NCI-H2081 treated with DMSO at 0.1 percent for 48 hours (cell line): ENCODE results near the gene GUCY1B1.

ENCODE experiments used
- DNase-seq: peaks from one replicate; lab custom pipeline; 2025; lab: John Stamatoyannopoulos, UW

The GUCY1B1 gene

DNA sequence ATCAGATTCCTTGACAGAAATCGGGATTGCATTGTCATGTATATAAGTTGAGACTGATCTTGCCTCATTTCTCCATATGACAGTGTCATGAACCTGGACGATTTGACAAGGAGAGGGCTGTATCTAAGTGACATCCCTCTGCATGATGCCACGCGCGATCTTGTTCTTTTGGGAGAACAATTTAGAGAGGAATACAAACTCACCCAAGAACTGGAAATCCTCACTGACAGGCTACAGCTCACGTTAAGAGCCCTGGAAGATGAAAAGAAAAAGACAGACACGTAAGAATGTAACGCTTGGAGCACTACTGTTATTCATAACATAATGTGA is 40.9 kb downstream of the GUCY1B1 start:
- no peak for DNase-seq

DNA sequence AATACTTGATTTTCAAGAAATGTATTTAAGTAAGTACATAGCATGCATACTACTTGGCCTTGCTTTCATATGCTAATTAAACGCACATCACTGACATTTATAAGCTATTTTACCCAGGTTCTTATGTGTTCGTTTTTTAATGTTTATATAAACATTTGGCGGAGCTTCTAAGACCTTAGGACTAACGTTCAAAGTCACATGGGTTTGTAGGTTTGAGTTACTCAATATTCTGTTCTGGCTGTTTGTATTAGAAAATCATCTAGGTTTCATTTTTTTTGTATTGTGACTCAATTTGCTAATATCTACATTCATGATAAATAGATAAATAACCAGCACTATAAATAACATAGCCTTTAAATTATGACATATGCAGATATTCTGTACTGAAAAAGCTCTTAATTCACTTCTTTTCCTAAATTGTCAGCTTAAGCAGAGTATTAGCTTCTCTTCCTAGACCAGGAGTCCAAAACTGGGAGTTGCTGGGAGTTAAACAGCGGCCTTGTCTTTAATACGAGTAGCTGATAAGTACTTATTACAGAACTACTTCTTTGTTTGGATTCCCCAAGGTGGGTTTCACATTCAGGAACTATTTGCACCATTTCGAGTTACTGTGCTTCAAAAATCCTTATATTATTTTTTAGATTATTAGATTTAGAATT is 42.0 kb downstream of the GUCY1B1 start:
- no peak for DNase-seq

DNA sequence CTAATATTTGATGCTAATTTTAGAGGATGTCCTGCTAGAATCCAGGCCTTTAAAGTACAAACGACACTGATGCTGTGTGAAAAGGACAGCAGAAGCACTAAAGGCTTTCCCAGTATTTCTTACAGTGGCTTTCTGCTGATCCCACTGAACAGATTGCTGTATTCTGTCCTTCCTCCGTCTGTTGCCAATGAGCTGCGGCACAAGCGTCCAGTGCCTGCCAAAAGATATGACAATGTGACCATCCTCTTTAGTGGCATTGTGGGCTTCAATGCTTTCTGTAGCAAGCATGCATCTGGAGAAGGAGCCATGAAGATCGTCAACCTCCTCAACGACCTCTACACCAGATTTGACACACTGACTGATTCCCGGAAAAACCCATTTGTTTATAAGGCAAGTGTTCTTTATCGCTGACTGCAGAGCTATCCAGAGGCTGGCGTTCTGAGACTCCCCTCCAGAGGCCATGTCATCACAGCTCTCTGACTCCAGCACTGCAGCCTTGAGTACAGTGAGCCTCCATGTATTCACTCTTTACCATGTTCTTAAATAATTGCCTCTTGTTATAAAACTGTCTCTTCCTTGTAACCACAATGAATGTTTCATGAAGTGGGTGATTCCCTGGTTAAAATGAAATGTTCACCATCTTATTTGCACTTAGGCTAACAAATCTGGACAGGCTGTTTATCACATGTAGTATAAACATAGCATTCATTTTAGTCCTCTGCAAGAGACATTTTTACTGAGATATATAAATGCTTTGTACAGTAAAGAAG is 43.6 kb downstream of the GUCY1B1 start:
- no peak for DNase-seq

DNA sequence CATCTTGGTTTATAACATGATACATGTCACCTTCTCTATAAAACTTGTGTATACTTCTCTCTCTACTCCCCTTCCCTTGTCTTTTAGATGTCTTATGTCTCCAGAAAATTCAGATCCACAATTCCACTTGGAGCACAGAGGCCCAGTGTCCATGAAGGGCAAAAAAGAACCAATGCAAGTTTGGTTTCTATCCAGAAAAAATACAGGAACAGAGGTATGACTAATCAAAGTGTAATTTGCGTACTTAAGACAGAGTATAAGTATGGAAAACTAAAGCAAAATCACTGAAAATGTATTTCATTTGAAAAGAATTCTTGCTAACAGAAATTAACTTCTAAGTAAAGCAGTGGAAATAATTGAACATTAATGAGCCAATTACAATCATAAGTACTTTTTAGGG is 46.2 kb downstream of the GUCY1B1 start:
- no peak for DNase-seq

DNA sequence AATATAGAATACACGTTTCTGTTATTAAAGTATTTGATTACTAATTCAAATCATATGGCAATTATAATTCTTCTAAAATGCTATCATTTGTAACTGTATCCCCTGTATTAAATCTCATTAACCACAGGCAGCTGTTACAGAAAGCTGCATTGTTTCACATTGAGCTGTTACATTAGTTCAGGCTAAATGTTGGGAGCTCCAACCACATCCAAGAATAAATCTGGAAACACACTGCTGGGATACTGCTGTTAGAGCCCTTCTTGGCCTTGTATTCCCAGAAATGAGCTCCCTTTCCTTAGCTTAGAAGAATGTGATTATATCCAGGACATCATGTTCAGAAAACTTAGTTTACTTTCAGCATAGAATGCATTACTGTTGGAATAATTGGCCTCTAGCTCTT is 48.2 kb downstream of the GUCY1B1 start:
- DNase-seq: no peak

DNA sequence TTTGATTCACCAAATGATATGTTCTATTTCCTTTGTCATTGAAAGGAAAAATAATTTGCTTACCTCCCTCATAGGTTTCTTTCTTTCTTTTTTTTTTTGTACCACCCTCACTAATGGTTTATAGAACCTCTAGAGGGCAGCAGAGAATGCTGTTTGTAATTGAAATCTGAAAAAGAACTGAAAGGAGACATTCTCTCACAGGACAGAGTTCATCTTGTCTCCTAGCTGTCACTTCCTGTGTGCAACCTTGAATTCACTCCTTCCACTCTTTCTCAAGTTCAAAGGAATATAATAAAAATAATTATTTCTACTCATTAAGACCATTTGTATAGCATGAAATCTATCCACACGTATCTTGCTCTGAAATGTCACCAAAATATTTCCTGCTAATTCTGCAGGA is 51.0 kb downstream of the GUCY1B1 start:
- DNase-seq: peak; percentile 58

DNA sequence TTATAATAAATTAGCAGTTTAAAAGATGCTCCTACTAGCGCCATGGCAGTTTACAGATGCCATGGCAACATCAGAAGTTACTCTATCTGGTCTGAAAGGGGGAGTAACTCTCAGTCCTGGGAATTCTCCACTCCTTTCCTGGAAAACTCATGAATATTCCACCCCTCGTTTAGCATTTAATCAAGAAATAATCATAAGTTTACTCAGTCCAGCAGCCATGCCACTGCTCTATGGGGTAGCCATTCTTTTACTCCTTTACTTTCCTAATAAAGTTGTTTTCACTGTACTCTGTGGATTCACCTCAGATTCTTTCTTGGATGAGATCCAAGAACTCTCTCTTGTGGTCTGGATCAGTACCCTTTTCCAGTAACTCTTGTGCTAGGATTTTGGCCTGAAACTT is 52.3 kb downstream of the GUCY1B1 start:
- no peak for DNase-seq

DNA sequence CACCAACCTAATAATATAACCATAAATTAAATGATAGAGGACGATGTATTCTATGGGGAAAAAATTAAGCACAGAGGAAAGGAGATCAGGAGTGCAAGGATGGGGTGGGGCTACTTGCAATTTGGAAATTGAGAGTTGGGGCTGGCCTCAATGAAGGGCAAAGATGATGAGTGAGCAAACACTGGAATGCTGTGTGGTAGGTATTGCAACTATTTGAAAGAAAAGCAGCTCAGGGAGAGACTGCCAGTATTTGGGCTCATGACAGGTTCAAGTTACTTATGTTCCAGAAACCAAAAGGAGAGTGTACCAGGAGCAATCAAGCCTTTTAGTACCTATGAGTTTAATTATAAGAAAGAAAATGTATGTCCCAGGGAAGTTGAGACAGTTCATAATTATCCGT is 59.8 kb downstream of the GUCY1B1 start:
- no peak for DNase-seq

DNA sequence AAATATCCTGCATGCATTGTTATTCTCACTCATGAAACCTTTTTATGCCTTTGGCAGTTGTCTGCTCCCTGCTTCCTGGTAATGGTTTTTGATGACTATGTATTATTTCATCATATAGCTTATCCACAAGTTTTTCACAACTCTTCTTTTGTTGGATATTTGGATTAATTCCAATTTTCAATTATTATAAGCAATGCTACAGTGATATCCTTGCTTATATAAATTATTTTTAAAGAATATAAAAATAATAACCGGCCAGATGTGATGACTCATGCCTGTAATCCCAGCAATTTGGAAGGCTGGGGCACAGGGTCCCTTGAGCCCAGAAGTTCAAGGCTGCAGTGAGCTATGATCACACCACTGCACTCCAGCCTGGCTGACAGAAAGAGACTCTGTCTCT is 60.2 kb downstream of the GUCY1B1 start:
- DNase-seq: no peak

DNA sequence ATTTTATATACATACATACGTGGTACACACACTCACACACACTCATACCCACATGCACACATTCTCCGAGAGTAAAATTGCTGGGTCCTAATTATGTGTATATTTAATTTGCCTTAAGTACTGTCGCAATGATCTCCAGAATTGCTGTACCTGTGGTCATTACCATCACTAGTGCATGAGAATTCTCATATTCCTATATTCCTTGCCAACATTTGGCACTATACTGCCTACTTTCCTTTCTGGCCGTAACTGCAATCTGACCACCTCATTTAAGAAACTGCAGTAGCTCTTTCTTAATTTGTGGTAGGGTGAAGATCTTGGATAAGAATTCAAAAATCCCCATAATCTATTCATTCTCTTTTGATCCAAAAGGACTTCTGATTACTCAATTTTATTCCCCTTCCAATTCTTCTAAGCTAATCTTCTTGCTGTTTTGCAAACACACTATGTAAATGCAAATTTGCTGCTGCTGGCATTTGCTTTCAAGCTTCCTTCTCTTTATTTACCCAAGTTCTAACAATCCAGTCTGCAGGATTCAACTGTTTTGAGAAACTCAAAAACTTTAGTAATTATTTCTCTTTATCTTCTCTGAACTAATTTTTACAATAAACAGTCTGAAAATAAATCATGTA is 62.2 kb downstream of the GUCY1B1 start:
- no peak for DNase-seq

DNA sequence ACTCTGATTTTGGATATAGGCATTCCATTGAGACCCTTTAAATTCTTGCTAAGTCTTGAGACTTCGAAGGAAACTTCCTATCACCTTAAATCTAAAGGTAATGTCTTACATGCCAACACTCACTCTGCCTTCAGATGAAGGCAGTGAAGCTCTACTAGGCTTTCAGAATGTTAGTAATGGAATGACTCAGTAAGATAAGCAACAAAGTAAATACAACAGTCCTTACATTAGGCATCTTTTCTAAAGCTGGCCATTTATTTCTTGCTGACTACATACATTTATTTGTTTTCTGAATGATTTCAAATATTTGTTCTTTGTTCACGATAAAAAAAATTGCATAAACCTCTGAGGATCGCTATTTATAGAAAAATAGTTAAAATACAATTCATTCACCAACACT is 63.8 kb downstream of the GUCY1B1 start:
- no peak for DNase-seq

DNA sequence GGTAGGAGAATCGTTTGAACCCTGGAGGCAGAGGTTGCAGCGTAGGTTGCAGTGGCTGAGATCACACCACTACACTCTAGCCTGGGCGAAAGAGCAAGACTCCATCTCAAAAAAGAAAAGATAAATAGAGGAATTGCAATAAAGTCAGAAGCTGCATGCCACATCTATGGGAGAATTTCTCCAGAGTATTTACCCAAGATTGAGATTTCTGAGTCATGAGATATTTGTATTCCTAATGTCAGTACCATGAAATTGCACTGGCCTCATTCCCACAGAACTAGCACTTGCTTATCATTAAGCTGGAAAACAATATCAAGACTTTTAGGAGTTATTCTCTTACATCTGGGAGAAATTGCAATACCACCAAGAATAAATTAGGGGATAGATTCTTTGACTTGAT is 69.8 kb downstream of the GUCY1B1 start:
- DNase-seq: no peak

DNA sequence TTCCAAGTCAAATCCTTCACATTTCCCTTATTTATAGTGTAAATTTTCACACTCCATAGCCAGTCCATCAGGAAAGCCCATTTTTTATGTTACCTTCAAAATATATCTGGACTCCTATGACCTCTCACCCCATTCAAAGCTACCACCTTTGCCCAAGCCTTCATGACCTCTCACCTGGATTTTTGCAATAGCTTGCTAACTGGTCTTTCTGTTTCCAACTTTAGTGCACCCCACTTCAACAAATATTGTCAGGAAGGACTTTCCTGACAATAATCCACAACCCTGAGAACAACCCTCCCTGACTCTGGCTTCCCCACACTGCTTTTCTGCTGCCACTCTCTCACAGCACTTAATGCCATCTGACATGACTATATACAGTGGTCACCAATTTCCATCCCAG is 73.8 kb downstream of the GUCY1B1 start:
- DNase-seq: no peak

DNA sequence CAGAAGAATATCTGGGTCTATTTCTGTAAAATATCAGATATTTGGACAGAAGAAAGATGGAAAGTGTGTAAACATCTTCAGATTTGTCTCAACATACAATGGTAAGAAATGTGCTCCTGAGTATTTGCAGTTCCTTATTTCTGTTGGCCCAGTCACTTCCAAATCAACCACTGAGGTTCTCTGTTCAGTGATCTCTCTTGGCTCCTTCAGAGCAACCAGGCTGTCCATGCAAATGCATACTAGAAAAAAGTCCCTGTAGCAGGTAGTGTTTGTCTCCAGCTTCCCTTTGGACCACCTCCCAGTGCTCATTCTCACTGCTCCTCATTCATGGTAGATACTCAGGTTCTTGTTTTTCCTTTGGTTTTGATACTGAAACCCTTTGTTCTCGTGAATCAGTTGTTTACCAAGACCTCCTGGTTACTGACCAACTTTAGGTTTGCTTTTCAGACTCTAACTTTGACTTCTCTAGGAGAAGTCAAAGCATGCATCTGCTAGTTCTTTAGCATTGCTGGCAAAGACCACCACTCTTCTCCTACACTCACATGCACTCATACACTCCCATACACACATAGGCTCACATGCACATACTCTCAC is 78.5 kb downstream of the GUCY1B1 start:
- no peak for DNase-seq

DNA sequence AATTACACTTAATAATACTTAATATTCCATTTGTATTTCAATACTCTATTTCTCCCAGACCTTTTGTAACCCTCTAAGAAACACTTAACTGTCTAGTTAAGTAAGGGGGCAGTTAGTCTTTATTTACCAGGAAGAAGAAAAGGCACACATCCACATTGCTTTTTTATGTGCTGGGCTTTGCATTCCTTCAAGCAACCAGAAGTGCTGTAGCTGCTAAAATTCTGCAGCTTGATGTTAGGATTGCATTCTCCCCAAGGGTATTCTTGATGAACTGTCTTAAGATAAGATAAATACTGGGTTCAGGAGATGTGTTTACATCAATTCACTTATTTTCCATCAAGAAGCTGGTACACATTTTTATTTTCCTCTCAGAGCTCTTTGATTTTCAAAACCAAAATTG is 83.3 kb downstream of the GUCY1B1 start:
- no peak for DNase-seq

DNA sequence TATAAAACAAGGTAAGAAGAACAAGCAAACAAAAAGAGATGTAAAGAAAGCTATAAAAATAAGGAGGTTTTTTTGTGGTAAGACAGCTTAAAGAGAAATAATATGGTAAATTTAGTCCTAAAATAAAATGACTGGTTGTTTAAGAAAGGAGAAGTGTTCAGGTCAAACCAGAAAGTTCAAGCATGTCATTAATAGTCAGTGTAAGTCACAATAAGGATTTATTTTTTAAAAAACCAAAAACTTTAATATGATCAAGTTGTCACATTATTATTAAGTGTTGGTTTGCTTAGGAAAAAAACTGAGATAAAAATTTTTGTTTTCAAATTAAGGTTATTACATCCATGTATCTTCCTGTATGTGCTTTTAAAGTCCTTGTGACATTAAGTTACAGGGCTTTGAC is 88.1 kb downstream of the GUCY1B1 start:
- DNase-seq: no peak

DNA sequence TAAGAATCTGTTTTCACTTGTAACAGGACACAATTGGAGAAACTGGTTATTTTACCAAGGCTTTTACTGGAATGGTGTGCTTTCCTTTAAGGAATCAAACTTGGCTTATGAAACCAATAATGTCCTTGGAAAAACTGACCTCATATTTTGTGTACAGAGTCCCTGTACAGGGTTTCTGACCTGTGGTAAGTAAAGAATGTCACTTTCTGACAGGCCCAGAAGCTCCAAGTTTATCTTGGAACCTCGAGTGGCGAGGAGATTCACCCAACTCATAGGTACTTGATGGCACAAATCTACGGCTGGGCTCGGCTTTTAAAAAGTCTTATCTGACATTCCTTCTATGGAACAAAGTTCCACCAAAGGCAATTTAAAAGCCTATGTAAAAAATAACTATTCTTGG is 90.2 kb downstream of the GUCY1B1 start:
- DNase-seq: no peak

DNA sequence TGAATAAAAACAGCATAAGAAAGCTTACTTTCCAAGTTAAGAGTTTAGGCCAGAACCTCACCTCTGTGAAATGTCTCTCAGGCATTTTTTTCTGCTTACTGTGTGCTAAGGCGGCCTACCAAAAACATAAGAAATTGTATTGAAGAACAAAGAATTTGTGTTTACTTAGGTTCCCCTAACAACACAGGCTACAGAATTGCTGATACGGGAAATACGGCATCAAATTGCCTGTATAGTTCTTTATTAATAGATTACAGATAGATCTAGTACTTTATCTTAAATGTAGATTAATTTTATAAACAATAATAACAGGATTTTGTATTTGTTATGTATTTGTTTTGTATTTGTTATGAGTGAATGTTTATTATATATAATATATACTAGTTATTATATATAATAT is 94.4 kb downstream of the GUCY1B1 start:
- DNase-seq: no peak

DNA sequence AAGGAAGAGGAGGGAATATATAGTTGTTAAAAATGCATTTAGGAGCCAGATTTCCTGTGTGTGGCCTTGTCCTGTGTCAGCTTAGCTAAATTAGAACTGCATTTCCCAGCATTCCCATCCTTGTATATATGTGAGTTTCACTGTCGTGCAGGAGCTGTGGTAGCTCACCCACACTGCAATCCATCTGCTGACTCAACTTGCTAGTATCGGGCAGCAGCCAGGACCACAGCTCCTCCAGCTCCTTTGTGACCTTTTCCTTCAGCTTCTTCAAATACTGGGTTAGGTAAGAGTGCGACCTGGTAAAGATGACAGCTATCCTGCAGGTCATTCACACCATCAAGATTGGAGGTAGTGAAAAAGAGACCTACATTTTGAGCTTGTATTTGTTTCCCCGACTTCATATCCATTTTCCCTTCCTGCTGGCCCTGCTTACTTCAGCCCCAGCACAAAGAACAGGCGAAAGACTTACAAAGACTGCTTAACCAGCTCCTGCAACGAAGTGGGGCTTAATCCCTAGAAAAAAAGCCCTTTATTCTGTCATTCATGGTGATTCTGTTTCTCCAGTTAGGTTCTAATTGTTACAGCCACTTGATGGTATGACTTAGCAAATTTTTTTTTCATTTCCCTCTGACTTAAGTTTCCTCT is 95.9 kb downstream of the GUCY1B1 start:
- DNase-seq: no peak

DNA sequence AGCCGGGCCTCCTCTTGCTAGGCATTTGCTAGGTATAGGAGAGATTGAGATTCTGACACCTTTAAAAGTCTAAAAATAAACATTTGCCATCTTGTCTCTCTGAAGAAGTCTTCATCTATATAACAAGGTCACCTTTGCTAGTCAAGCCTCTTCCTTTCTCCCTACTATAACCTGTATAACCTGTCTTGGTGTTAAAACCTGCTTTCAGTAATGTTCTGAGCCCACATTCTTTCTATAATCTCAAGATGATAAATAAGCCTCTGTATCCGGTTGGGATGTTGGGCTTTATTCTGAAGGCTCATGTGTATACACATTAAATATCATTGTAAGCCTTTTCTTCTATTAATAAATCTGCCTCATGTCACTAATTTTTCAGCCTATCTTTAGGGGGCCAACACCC is 97.1 kb downstream of the GUCY1B1 start:
- DNase-seq: no peak
